KMS-11 (cell line): ENCODE results near the gene MAPK4.

Source experiments
- H2AFZ ChIP-seq: fragments of 200-600 bp; sonication (generic); 2 replicates; pipeline ENCODE4 v1.6.1; 2016; ENCODE audit warnings: antibody characterized with exemption, mixed run types, low read depth
- H3K27ac ChIP-seq: fragments of 200-600 bp; sonication (generic); 2 replicates; pipeline ENCODE4 v1.6.1; 2016; ENCODE audit warnings: mild to moderate bottlenecking, mixed run types
- H3K27me3 ChIP-seq: fragments of 200-600 bp; sonication (generic); 2 replicates; pipeline ENCODE4 v1.6.1; 2017; ENCODE audit warnings: mild to moderate bottlenecking, low read depth, mixed run types, moderate library complexity; ENCODE audit not compliant: insufficient read depth
- H3K36me3 ChIP-seq: fragments of 200-600 bp; sonication (generic); 2 replicates; pipeline ENCODE4 v1.6.1; 2017; ENCODE audit warnings: mild to moderate bottlenecking, mixed run types; ENCODE audit not compliant: insufficient read depth
- H3K4me1 ChIP-seq: fragments of 200-600 bp; sonication (generic); 2 replicates; pipeline ENCODE4 v1.6.1; 2016; ENCODE audit warnings: mild to moderate bottlenecking, low read depth, mixed run types; ENCODE audit not compliant: poor library complexity, severe bottlenecking
- H3K4me2 ChIP-seq: fragments of 200-600 bp; sonication (generic); 2 replicates; pipeline ENCODE4 v1.7.0; 2016; ENCODE audit warnings: mild to moderate bottlenecking, mixed run types
- H3K4me3 ChIP-seq: fragments of 200-600 bp; sonication (generic); IDR thresholded peaks from 2 replicates; pipeline ENCODE4 v1.6.1; 2017; ENCODE audit warnings: low read depth, low read length, mixed read lengths; ENCODE audit not compliant: insufficient read depth
- H3K79me2 ChIP-seq: fragments of 200-600 bp; sonication (generic); 2 replicates; pipeline ENCODE4 v1.6.1; 2016; ENCODE audit warnings: low read depth, mixed run types; ENCODE audit not compliant: insufficient read depth
- H3K9ac ChIP-seq: fragments of 200-600 bp; sonication (generic); 2 replicates; pipeline ENCODE4 v1.6.1; 2016; ENCODE audit warnings: mild to moderate bottlenecking, mixed run types
- H4K20me1 ChIP-seq: fragments of 200-600 bp; sonication (generic); 2 replicates; pipeline ENCODE4 v1.6.1; 2016; ENCODE audit warnings: mild to moderate bottlenecking, mixed run types; ENCODE audit not compliant: insufficient read depth
- CTCF ChIP-seq: fragments of 200-600 bp; sonication (generic); conservative IDR thresholded peaks from 2 replicates; pipeline ENCODE4 v1.6.1; 2017; ENCODE audit warnings: low read depth, mild to moderate bottlenecking, antibody characterized with exemption, low read length, moderate library complexity, mixed read lengths

Gene MAPK4

GRCh38 chr18:50614838-50615237, 55.0 kb downstream of the MAPK4 start:
- H3K36me3 ChIP-seq, result no peaks in the 10 kb centered on the region
- no peak overlapping the region for H3K4me2 ChIP-seq
- no peak overlapping the region for H2AFZ ChIP-seq
- no peak for TF ChIP-seq CTCF
- H3K79me2 ChIP-seq, result no peaks in the 10 kb centered on the region
- H3K4me1 ChIP-seq, result no peaks in the 10 kb centered on the region
- H4K20me1 ChIP-seq, result no peaks in the 10 kb centered on the region
- H3K9ac ChIP-seq, result no peak overlapping the region
- no peak overlapping the region for H3K27ac ChIP-seq
- H3K27me3 ChIP-seq, result no peaks in the 10 kb centered on the region
- no peak overlapping the region for H3K4me3 ChIP-seq

DNA sequence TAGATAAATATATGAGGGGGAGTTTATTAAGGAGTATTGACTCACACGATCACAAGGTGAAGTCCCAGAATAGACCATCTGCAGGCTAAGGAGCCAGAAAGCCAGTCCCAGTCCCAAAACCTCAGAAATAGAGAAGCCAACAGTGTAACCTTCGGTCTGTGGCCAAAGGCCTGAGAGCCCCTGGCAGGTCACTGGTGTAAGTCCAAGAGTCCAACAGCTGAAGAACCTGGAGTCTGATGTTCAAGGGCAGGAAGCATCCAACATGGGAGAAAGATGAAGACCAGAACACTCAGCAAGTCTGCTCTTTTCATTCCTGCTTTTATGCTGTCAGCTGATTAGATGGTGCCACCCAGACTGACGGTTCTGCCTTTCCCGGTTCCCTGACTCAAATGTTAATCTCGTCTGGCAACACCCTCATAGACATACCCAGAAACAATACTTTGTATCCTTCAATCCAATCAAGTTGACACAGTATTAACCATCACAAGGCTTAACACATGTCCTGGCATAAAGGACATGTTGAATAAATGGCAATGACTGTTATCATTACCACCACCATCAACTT, 56.7 kb downstream of the MAPK4 start:
- Histone ChIP-seq H3K4me3 (no peak overlapping the region), H3K4me2 (no peak overlapping the region), H3K27ac (no peak overlapping the region), H3K9ac (no peak overlapping the region), H4K20me1 (no peaks in the 10 kb centered on the region), H3K4me1 (no peaks in the 10 kb centered on the region), H3K27me3 (no peaks in the 10 kb centered on the region), H3K36me3 (no peaks in the 10 kb centered on the region), H3K79me2 (no peaks in the 10 kb centered on the region), H2AFZ (no peak overlapping the region)
- TF ChIP-seq CTCF, result no peak

DNA sequence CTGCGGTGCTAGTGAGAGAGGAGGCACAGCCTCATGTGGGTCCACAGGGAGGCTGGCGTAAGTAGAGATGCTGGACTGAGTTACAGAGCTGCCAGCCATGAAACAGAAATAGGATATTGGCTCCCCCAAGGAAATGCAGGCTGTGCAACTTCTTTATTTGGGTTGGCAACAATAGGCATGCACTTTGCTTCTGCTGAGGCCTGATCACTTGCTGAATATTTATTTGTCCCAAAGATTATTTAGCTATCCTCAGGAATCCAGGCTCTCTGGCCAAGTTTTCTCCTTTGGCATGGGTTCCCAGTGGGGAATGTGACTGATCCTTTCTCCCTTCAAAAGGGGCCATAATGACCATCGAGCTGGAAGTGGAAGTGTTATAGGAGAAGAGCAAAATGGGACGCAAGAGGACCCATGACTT, 60.0 kb downstream of the MAPK4 start:
- H3K79me2 ChIP-seq, result no peaks in the 10 kb centered on the region

DNA sequence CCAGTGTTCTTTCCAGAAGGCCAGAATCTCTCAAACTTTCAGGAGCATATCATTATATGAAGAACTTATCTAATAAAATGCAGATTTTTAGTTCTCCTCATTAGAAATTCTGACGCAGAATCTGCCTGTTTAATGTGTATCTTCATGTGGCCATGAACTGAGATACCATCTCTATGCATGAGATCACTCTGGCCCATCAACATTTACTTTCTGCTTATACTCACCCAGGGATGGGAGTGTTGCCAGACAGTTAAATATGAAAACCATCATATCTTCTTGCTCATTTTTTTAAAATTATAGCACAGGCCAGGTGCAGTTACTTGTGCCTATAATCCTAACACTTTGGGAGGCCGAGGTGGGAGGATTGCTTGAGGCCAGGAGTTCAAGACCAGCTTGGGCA, 60.4 kb downstream of the MAPK4 start:
- no peaks in the 10 kb centered on the region for H4K20me1 ChIP-seq
- no peaks in the 10 kb centered on the region for H3K4me1 ChIP-seq
- H3K27ac ChIP-seq, result no peak overlapping the region
- no peak overlapping the region for H3K4me3 ChIP-seq
- no peak overlapping the region for H3K9ac ChIP-seq
- no peaks in the 10 kb centered on the region for H3K27me3 ChIP-seq
- no peaks in the 10 kb centered on the region for H3K36me3 ChIP-seq
- no peak for TF ChIP-seq CTCF
- H3K4me2 ChIP-seq, result no peak overlapping the region
- H2AFZ ChIP-seq, result no peak overlapping the region
- no peaks in the 10 kb centered on the region for H3K79me2 ChIP-seq

More for the DNA sequence above, 60.0 kb downstream of the MAPK4 start:
- Histone ChIP-seq H3K9ac (no peak overlapping the region), H3K27me3 (no peaks in the 10 kb centered on the region), H3K36me3 (no peaks in the 10 kb centered on the region), H3K4me1 (no peaks in the 10 kb centered on the region), H3K27ac (no peak overlapping the region), H3K4me3 (no peak overlapping the region), H3K4me2 (no peak overlapping the region), H2AFZ (no peak overlapping the region), H4K20me1 (no peaks in the 10 kb centered on the region)
- TF ChIP-seq CTCF, result no peak
